K562 (cell line): Measurements from ENCODE around the gene PDE11A. TPM values are rescaled to one million over a fixed set of nuclear protein-coding genes. Genes with fewer than 3 reads are reported as not detected.
A peak's percentile ranks its signal among the peaks of the same experiment; 100 is the strongest.

Experiments
- BCOR ChIP-seq: fragments of 450-650 bp; IDR thresholded peaks from 2 replicates; pipeline ENCODE4 v1.6.1; 2016
- BDP1 ChIP-seq: IDR thresholded peaks from 3 replicates; pipeline ENCODE4 v1.6.1; 2011; ENCODE audit not compliant: insufficient read length, insufficient read depth
- ELF2 ChIP-seq: fragments of 250-450 bp; sonication (Bioruptor Pico); IDR thresholded peaks from 2 replicates; pipeline ENCODE4 v1.5.0; 2021; ENCODE audit warnings: mild to moderate bottlenecking
- FOXM1 ChIP-seq, 2 experiments: fragments of 450-650 bp in 1 of 2; sonication (generic) in 1 of 2; formaldehyde crosslinking in 1 of 2; IDR thresholded peaks; 2 replicates each; pipeline versions ENCODE4 v1.6.1 to v1.9.0; 2017 to 2022; ENCODE audit warnings: low read depth in 2 of 2, mild to moderate bottlenecking in 2 of 2, missing genetic modification reagents in 1 of 2, moderate library complexity in 1 of 2
- HNRNPK ChIP-seq: fragments of 200-400 bp; formaldehyde crosslinking; IDR thresholded peaks from one replicate; pipeline ENCODE4 v1.6.1; 2018; ENCODE audit warnings: mild to moderate bottlenecking, low read depth, low read length; ENCODE audit not compliant: poor library complexity, severe bottlenecking
- HOXB6 ChIP-seq: fragments of 250-450 bp; sonication (Bioruptor Pico); IDR thresholded peaks from 2 replicates; pipeline ENCODE4 v1.5.1; 2022; ENCODE audit warnings: mild to moderate bottlenecking, borderline replicate concordance
- ILF3 ChIP-seq: fragments of 450-650 bp; IDR thresholded peaks from 2 replicates; pipeline ENCODE4 v1.6.1; 2018; ENCODE audit warnings: antibody characterized with exemption, mild to moderate bottlenecking, moderate library complexity, borderline replicate concordance
- MEF2A ChIP-seq: IDR thresholded peaks from 2 replicates; pipeline ENCODE4 v1.6.1; 2011; ENCODE audit warnings: low read depth, mild to moderate bottlenecking, low read length, moderate library complexity; ENCODE audit not compliant: control insufficient read depth
- NR1H2 ChIP-seq: sonication (generic); formaldehyde crosslinking; IDR thresholded peaks from 2 replicates; pipeline ENCODE4 v1.4.0; 2020; ENCODE audit warnings: mild to moderate bottlenecking, missing genetic modification reagents
- POLR2A ChIP-seq: fragments of 450-650 bp; conservative IDR thresholded peaks from 2 replicates; pipeline ENCODE4 v1.6.1; 2016
- RBM25 ChIP-seq: fragments of 200-400 bp; formaldehyde crosslinking; IDR thresholded peaks from 2 replicates; pipeline ENCODE4 v1.6.1; 2018; ENCODE audit warnings: low read length, low read depth, moderate library complexity; ENCODE audit not compliant: severe bottlenecking
- SAFB ChIP-seq: fragments of 200-400 bp; formaldehyde crosslinking; IDR thresholded peaks from 2 replicates; pipeline ENCODE4 v1.6.1; 2017; ENCODE audit warnings: low read depth, low read length, borderline replicate concordance
- ZEB2 ChIP-seq: fragments of 450-650 bp; IDR thresholded peaks from 2 replicates; pipeline ENCODE4 v1.6.1; 2016
- ZNF586 ChIP-seq: fragments of 450-650 bp; formaldehyde crosslinking; conservative IDR thresholded peaks from 2 replicates; pipeline ENCODE4 v1.4.0; 2020; ENCODE audit warnings: mild to moderate bottlenecking, moderate library complexity
- polyA plus RNA-seq, 8 experiments: library from polyadenylated mRNA; depleted of rRNA in 4 of 8; stranded (reverse) in 5 of 8; unstranded in 3 of 8; fragments of >200 nt; fragmentation: Nextera tagmentation in 2 of 8; fragmentation: Illumina TruSeq in 1 of 8; extraction: Ambion mirVana in 2 of 8; extraction: Trizol in 1 of 8; gene quantifications; 2 replicates each; pipeline versions ENCODE4 v1.2.1 to v1.2.3, GENCODE V29; 2011 to 2014; ENCODE audit warnings: inconsistent platforms in 1 of 8, missing spikeins in 1 of 8
- total RNA-seq, 7 experiments: library from RNA; depleted of rRNA in 6 of 7; stranded (reverse); fragments of >200 nt in 6 of 7; fragmentation: Illumina TruSeq in 2 of 7; extraction: Trizol in 2 of 7; gene quantifications; 2 replicates each; pipeline versions ENCODE4 v1.2.1 to v1.2.3, GENCODE V29; 2011 to 2021; ENCODE audit warnings: low replicate concordance in 1 of 7
- TF ChIP-seq, protein P1 (sequence below), 2 experiments: fragments of 450-650 bp; formaldehyde crosslinking in 1 of 2; IDR thresholded peaks; 2 replicates each; pipeline versions ENCODE4 v1.4.0 to v1.6.1; 2014 to 2020; ENCODE audit warnings: mild to moderate bottlenecking in 2 of 2, borderline replicate concordance in 1 of 2, low read depth in 1 of 2
- TF ChIP-seq, protein P2 (sequence below): sonication (generic); formaldehyde crosslinking; IDR thresholded peaks from 2 replicates; pipeline ENCODE4 v1.5.0; 2020; ENCODE audit warnings: missing genetic modification reagents
- TF ChIP-seq, protein P3 (sequence below): fragments of 450-650 bp; IDR thresholded peaks from 2 replicates; pipeline ENCODE4 v1.6.1; 2018; ENCODE audit warnings: mild to moderate bottlenecking, low read depth; ENCODE audit not compliant: partially characterized antibody
- TF ChIP-seq, protein P4 (sequence below): sonication (generic); formaldehyde crosslinking; IDR thresholded peaks from 2 replicates; pipeline ENCODE4 v1.8.0; 2023; ENCODE audit warnings: mild to moderate bottlenecking, missing genetic modification reagents

PDE11A gene
- total and polyA plus RNA-seq, 9 of the 15 experiments (the other 6 are each of a cell fraction or from before 2014, with no cell fraction given) = 3.2 to 22.1 (median 5.7) TPM

DNA sequence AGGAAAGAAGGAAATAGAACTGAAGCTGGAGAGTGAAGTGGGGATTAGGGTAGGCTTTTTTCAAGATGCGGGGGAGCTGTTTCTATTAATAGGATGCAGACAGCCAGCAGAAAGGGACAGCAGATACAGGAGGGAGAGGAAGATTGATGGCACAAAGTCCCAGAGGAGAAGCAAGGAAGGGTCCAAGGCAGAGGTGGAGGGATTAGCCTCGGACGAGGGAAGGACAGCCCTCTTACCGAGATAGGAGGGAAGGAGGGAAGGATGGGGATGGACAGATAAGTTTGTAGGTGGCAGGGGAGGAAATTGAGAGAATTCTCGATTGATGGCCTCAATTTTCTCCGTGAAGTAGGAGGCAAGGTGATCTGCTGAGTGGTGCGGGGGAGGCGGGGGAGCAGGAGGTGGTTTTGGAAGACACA lies 362.6 kb downstream of the PDE11A start (continued):
- TF ChIP-seq, protein P1, sequence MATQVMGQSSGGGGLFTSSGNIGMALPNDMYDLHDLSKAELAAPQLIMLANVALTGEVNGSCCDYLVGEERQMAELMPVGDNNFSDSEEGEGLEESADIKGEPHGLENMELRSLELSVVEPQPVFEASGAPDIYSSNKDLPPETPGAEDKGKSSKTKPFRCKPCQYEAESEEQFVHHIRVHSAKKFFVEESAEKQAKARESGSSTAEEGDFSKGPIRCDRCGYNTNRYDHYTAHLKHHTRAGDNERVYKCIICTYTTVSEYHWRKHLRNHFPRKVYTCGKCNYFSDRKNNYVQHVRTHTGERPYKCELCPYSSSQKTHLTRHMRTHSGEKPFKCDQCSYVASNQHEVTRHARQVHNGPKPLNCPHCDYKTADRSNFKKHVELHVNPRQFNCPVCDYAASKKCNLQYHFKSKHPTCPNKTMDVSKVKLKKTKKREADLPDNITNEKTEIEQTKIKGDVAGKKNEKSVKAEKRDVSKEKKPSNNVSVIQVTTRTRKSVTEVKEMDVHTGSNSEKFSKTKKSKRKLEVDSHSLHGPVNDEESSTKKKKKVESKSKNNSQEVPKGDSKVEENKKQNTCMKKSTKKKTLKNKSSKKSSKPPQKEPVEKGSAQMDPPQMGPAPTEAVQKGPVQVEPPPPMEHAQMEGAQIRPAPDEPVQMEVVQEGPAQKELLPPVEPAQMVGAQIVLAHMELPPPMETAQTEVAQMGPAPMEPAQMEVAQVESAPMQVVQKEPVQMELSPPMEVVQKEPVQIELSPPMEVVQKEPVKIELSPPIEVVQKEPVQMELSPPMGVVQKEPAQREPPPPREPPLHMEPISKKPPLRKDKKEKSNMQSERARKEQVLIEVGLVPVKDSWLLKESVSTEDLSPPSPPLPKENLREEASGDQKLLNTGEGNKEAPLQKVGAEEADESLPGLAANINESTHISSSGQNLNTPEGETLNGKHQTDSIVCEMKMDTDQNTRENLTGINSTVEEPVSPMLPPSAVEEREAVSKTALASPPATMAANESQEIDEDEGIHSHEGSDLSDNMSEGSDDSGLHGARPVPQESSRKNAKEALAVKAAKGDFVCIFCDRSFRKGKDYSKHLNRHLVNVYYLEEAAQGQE (IDR thresholded peaks at IDR 0.05; ENCODE audit: borderline replicate concordance) = no peak
- TF ChIP-seq, protein P1 (CRISPR knock-in tag; IDR thresholded peaks at IDR 0.05; ENCODE audit: low read depth) = no peak
- TF ChIP-seq BDP1 = no peak
- TF ChIP-seq, protein P2, sequence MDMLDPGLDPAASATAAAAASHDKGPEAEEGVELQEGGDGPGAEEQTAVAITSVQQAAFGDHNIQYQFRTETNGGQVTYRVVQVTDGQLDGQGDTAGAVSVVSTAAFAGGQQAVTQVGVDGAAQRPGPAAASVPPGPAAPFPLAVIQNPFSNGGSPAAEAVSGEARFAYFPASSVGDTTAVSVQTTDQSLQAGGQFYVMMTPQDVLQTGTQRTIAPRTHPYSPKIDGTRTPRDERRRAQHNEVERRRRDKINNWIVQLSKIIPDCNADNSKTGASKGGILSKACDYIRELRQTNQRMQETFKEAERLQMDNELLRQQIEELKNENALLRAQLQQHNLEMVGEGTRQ = no peak
- TF ChIP-seq MEF2A = peak; percentile 86
- TF ChIP-seq NR1H2 = no peak
- TF ChIP-seq RBM25 = no peak
- TF ChIP-seq POLR2A = no peak
- TF ChIP-seq, protein P3, sequence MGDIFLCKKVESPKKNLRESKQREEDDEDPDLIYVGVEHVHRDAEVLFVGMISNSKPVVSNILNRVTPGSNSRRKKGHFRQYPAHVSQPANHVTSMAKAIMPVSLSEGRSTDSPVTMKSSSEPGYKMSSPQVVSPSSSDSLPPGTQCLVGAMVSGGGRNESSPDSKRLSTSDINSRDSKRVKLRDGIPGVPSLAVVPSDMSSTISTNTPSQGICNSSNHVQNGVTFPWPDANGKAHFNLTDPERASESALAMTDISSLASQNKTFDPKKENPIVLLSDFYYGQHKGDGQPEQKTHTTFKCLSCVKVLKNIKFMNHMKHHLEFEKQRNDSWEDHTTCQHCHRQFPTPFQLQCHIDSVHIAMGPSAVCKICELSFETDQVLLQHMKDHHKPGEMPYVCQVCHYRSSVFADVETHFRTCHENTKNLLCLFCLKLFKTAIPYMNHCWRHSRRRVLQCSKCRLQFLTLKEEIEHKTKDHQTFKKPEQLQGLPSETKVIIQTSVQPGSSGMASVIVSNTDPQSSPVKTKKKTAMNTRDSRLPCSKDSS = no peak
- no peak for TF ChIP-seq HNRNPK
- no peak for TF ChIP-seq BCOR
- 0 out of 2 replicates have a peak, but pooled peaks have one; percentile 61 for TF ChIP-seq ZEB2
- TF ChIP-seq, protein P4, sequence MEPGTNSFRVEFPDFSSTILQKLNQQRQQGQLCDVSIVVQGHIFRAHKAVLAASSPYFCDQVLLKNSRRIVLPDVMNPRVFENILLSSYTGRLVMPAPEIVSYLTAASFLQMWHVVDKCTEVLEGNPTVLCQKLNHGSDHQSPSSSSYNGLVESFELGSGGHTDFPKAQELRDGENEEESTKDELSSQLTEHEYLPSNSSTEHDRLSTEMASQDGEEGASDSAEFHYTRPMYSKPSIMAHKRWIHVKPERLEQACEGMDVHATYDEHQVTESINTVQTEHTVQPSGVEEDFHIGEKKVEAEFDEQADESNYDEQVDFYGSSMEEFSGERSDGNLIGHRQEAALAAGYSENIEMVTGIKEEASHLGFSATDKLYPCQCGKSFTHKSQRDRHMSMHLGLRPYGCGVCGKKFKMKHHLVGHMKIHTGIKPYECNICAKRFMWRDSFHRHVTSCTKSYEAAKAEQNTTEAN = no peak
- TF ChIP-seq SAFB = no peak
- no peak for TF ChIP-seq ELF2 (CRISPR knock-in tag)
- TF ChIP-seq HOXB6 (CRISPR knock-in tag) = no peak
- TF ChIP-seq ILF3 = no peak
- no peak for TF ChIP-seq FOXM1 (IDR thresholded peaks at IDR 0.05; ENCODE audit: low read depth)
- TF ChIP-seq FOXM1 (CRISPR knock-in tag; IDR thresholded peaks at IDR 0.05; ENCODE audit: low read depth) = no peak
- TF ChIP-seq ZNF586 = no peak
